Karpas-422 (cell line): Measurements from ENCODE around the gene ALK. TPM values are rescaled to one million over a fixed set of nuclear protein-coding genes. Genes with fewer than 3 reads are reported as not detected.

ENCODE experiments used
- DNase-seq: peaks from one replicate; pipeline ENCODE4 v3.0.0-alpha.2; 2015
- H2AFZ ChIP-seq: fragments of 200-600 bp; sonication (generic); 2 replicates; pipeline ENCODE4 v1.6.1; 2014; ENCODE audit warnings: antibody characterized with exemption, low read length, mixed read lengths
- H3K27ac ChIP-seq: fragments of 200-600 bp; sonication (generic); 2 replicates; pipeline ENCODE4 v1.5.1; 2014; ENCODE audit warnings: mild to moderate bottlenecking, low read length, moderate library complexity
- H3K27me3 ChIP-seq: fragments of 200-600 bp; sonication (generic); 2 replicates; pipeline ENCODE4 v1.6.1; 2014; ENCODE audit warnings: low read length, mixed read lengths
- H3K36me3 ChIP-seq: fragments of 200-600 bp; sonication (generic); 2 replicates; pipeline ENCODE4 v1.6.1; 2014; ENCODE audit warnings: low read length, mixed read lengths; ENCODE audit not compliant: insufficient read depth
- H3K4me1 ChIP-seq: fragments of 200-600 bp; sonication (generic); 2 replicates; pipeline ENCODE4 v1.6.1; 2014; ENCODE audit warnings: mild to moderate bottlenecking, low read length, mixed read lengths
- H3K4me2 ChIP-seq: fragments of 200-600 bp; sonication (generic); 2 replicates; pipeline ENCODE4 v1.6.1; 2014; ENCODE audit warnings: low read length, low read depth, mild to moderate bottlenecking; ENCODE audit not compliant: poor library complexity, severe bottlenecking
- H3K4me3 ChIP-seq: fragments of 200-600 bp; sonication (generic); 2 replicates; pipeline ENCODE4 v1.5.1; 2014; ENCODE audit warnings: mild to moderate bottlenecking, antibody characterized with exemption, low read length, mixed read lengths
- H3K79me2 ChIP-seq: fragments of 200-600 bp; sonication (generic); 2 replicates; pipeline ENCODE4 v1.6.1; 2014; ENCODE audit warnings: mild to moderate bottlenecking, low read length, mixed read lengths
- H3K9ac ChIP-seq: fragments of 200-600 bp; sonication (generic); 2 replicates; pipeline ENCODE4 v1.6.0; 2014; ENCODE audit warnings: low read length
- H3K9me2 ChIP-seq: fragments of 200-600 bp; sonication (generic), shearing (Covaris generic); replicated peaks from 2 replicates; pipeline ENCODE4 v1.6.0; 2014; ENCODE audit warnings: mild to moderate bottlenecking, low read length, moderate library complexity; ENCODE audit not compliant: insufficient read depth
- H3K9me3 ChIP-seq: fragments of 300-700, 200-600 bp; sonication (generic); 2 replicates; pipeline ENCODE4 v1.6.1; 2014; ENCODE audit warnings: low read length, mixed read lengths
- H4K20me1 ChIP-seq: fragments of 200-600 bp; sonication (generic); 2 replicates; pipeline ENCODE4 v1.6.1; 2014; ENCODE audit warnings: mild to moderate bottlenecking, antibody characterized with exemption, low read length, low read depth; ENCODE audit not compliant: insufficient read depth
- total RNA-seq: library from RNA; depleted of rRNA; stranded (reverse); fragments of >200 nt; shearing (Covaris generic); gene quantifications from 2 replicates; pipeline ENCODE4 v1.2.3, GENCODE V29; 2014; ENCODE audit warnings: low replicate concordance

ALK gene
- total RNA-seq, 1 experiment from 2014 or later: not detected

GRCh38 chr2:29898999-29899398 lies 22.4 kb downstream of the ALK start:
- DNase-seq: no peak
- no peak overlapping the region for H3K9ac ChIP-seq
- no peak overlapping the region for H2AFZ ChIP-seq
- no peak overlapping the region for H3K4me2 ChIP-seq
- H4K20me1 ChIP-seq: no peaks in the 10 kb centered on the region
- no peaks in the 10 kb centered on the region for H3K79me2 ChIP-seq
- no peaks in the 10 kb centered on the region for H3K36me3 ChIP-seq
- no peaks in the 10 kb centered on the region for H3K9me3 ChIP-seq
- no peaks in the 10 kb centered on the region for H3K4me1 ChIP-seq
- H3K27me3 ChIP-seq: 0 out of 2 replicates have a peak, but pooled peaks cover 2% of the 10 kb centered on the region
- no peak overlapping the region for H3K27ac ChIP-seq
- H3K4me3 ChIP-seq: no peak overlapping the region
- H3K9me2 ChIP-seq: no peaks in the 10 kb centered on the region

GRCh38 chr2:29894822-29895614 lies 26.4 kb downstream of the ALK start:
- no peaks in the 10 kb centered on the region for H3K79me2 ChIP-seq
- H2AFZ ChIP-seq: no peak overlapping the region
- H3K9ac ChIP-seq: no peak overlapping the region
- H3K4me1 ChIP-seq: no peaks in the 10 kb centered on the region
- H3K36me3 ChIP-seq: no peaks in the 10 kb centered on the region
- no peaks in the 10 kb centered on the region for H4K20me1 ChIP-seq
- no peak overlapping the region for H3K27ac ChIP-seq
- no peak for DNase-seq
- no peak overlapping the region for H3K4me2 ChIP-seq
- H3K27me3 ChIP-seq: 0 out of 2 replicates have a peak, but pooled peaks cover 6% of the 10 kb centered on the region
- H3K4me3 ChIP-seq: no peak overlapping the region
- no peaks in the 10 kb centered on the region for H3K9me3 ChIP-seq
- no peaks in the 10 kb centered on the region for H3K9me2 ChIP-seq

DNA sequence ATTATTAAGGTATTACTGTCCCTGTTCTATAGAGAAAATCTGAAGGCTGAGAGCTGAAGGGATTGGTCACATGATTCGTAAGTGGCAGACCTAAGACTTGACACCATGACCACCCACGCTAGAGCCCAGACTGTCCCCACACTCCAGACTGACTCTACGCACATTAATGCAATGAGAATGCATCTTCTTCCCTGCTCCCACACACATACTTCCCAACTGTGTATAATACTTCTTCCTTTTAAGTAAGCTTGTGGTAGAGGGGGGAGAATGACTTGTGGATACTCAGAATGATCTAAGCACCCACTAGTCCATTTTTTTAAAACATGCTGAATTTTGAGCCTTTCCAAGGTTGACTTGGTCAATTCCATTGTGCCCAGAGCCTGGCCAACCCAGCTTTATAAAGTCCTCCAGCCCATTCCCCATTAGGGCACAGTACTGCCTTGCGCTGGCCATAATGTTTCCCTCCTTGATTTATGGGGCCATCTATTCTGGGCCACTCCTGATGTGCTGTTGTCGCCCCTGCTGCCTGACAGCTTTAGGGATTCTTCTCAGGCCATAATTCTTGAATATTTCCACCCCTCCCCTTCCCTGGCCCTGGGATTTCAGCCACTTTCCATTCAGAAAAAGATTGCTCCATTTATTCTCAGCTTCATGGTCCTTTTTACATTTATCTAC lies 28.7 kb downstream of the ALK start:
- Histone ChIP-seq H3K9me3 (no peaks in the 10 kb centered on the region), H4K20me1 (no peaks in the 10 kb centered on the region), H3K4me2 (no peak overlapping the region)

DNA sequence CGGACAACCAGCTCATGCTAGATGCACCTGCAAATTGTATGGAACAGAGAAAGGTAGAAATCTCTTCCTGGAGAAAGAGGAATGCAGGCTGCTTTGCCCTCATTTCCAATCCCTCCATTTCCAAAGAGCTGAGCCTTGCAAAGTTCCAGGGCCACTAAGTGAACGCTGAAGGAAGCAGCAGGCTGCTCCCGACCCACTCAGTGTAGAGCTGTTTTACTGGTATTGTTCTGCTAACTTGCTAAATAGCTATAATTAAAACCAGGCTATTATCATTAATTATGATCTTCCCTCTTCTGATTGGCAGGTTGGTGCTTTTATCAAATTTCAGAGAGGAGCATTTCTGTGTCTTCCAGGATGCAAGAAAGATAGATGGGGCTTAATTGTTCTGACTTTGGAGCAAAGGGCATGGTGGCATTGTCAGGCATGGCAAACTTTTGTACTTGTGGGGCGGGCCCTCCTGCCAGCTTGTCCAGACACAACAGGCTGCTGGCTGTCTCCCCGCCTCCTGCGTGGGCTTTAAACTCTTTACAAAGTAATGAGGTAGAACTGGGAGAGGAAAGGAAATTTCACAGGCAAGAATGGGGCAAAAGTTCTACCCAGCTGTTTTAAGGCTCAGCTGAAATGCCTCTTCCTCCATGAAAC lies 40.2 kb downstream of the ALK start:
- Histone ChIP-seq H3K9me3 (no peaks in the 10 kb centered on the region), H3K4me3 (no peak overlapping the region), H3K27me3 (no peaks in the 10 kb centered on the region), H3K9me2 (no peaks in the 10 kb centered on the region), H4K20me1 (no peaks in the 10 kb centered on the region), H2AFZ (no peak overlapping the region), H3K4me1 (no peaks in the 10 kb centered on the region), H3K4me2 (no peak overlapping the region), H3K9ac (no peak overlapping the region), H3K36me3 (no peaks in the 10 kb centered on the region), H3K27ac (no peak overlapping the region), H3K79me2 (no peaks in the 10 kb centered on the region)
- DNase-seq: no peak

More for the DNA sequence above, 28.7 kb downstream of the ALK start:
- no peak for DNase-seq
- H3K9me2 ChIP-seq: no peaks in the 10 kb centered on the region
- H3K79me2 ChIP-seq: no peaks in the 10 kb centered on the region
- no peak overlapping the region for H2AFZ ChIP-seq
- 0 out of 2 replicates have a peak, but pooled peaks cover 3% of the 10 kb centered on the region for H3K27me3 ChIP-seq
- no peak overlapping the region for H3K9ac ChIP-seq
- no peaks in the 10 kb centered on the region for H3K4me1 ChIP-seq
- H3K27ac ChIP-seq: no peak overlapping the region
- no peak overlapping the region for H3K4me3 ChIP-seq
- no peaks in the 10 kb centered on the region for H3K36me3 ChIP-seq

GRCh38 chr2:29880084-29880483 lies 41.3 kb downstream of the ALK start:
- Histone ChIP-seq H3K9ac (no peak overlapping the region), H3K4me2 (no peak overlapping the region), H4K20me1 (no peaks in the 10 kb centered on the region), H3K4me3 (no peak overlapping the region), H3K79me2 (no peaks in the 10 kb centered on the region), H3K27ac (no peak overlapping the region), H3K4me1 (no peaks in the 10 kb centered on the region), H3K27me3 (no peaks in the 10 kb centered on the region), H3K9me2 (no peaks in the 10 kb centered on the region), H3K36me3 (no peaks in the 10 kb centered on the region), H3K9me3 (no peaks in the 10 kb centered on the region), H2AFZ (no peak overlapping the region)
- DNase-seq: no peak

GRCh38 chr2:29879456-29879855 lies 41.9 kb downstream of the ALK start:
- Histone ChIP-seq H3K4me2 (no peak overlapping the region), H3K9me3 (no peaks in the 10 kb centered on the region), H4K20me1 (no peaks in the 10 kb centered on the region), H3K9ac (no peak overlapping the region), H3K36me3 (no peaks in the 10 kb centered on the region), H2AFZ (no peak overlapping the region), H3K9me2 (no peaks in the 10 kb centered on the region), H3K27ac (no peak overlapping the region), H3K4me1 (no peaks in the 10 kb centered on the region), H3K4me3 (no peak overlapping the region), H3K79me2 (no peaks in the 10 kb centered on the region), H3K27me3 (no peaks in the 10 kb centered on the region)
- DNase-seq: no peak

DNA sequence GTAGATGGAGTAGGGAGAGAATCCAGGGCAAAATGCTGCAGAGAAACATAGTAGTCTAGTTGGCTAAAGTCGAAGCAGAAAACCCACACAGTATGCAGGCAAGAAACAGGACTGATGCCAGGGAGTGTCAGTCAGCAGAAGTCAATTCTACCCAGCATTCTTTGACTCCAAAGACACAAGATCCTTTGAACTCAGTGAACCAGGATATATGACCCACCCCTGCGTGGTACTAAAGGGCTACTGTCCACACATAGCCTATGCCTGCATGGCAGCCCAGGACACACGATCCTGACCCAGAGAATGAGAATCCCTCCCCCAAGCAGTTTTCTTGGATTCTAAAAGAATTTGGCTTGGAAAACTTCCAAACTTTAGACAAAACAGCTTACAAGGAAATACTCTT lies 42.5 kb downstream of the ALK start:
- no peaks in the 10 kb centered on the region for H3K27me3 ChIP-seq
- H3K9me3 ChIP-seq: no peaks in the 10 kb centered on the region
- H3K9me2 ChIP-seq: no peaks in the 10 kb centered on the region
- no peaks in the 10 kb centered on the region for H3K36me3 ChIP-seq
- H3K4me3 ChIP-seq: no peak overlapping the region
- H4K20me1 ChIP-seq: no peaks in the 10 kb centered on the region
- no peak overlapping the region for H3K27ac ChIP-seq
- no peak overlapping the region for H2AFZ ChIP-seq
- DNase-seq: no peak
- H3K79me2 ChIP-seq: no peaks in the 10 kb centered on the region
- no peaks in the 10 kb centered on the region for H3K4me1 ChIP-seq
- no peak overlapping the region for H3K4me2 ChIP-seq
- H3K9ac ChIP-seq: no peak overlapping the region

DNA sequence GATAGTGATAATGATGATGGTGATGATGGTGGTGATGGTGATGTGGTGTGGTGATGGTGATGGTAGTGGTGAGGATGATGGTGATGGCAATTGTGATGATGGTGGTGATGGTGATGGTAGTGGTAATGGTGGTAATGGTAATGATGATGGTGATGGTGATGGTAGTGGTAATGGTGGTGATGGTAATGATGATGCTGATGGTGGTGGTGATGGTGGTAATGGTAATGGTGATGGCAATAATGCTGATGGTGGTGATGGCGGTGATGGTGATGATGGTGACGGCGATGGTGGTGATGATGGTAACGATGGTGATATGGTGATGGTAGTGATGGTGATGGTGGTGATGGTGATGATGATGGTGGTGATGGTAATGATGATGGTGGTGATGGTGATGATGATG lies 45.0 kb downstream of the ALK start:
- H3K9me3 ChIP-seq: no peaks in the 10 kb centered on the region
- no peak overlapping the region for H3K9ac ChIP-seq
- no peaks in the 10 kb centered on the region for H4K20me1 ChIP-seq
- H3K36me3 ChIP-seq: no peaks in the 10 kb centered on the region
- no peaks in the 10 kb centered on the region for H3K9me2 ChIP-seq
- H2AFZ ChIP-seq: no peak overlapping the region
- no peak for DNase-seq
- no peaks in the 10 kb centered on the region for H3K4me1 ChIP-seq
- H3K27me3 ChIP-seq: no peaks in the 10 kb centered on the region
- no peak overlapping the region for H3K4me3 ChIP-seq
- H3K79me2 ChIP-seq: no peaks in the 10 kb centered on the region
- no peak overlapping the region for H3K4me2 ChIP-seq
- no peak overlapping the region for H3K27ac ChIP-seq
